Measurements from ENCODE around the gene TRPC1. TPM values are rescaled to one million over a fixed set of nuclear protein-coding genes. Genes with fewer than 3 reads are reported as not detected.

TRPC1 gene
- 8.9 TPM for polyA plus RNA-seq
- long read RNA-seq, donor 1: 0 reads
- long read RNA-seq, donor 2, full-length matches to known transcripts: 1 of 1 reads
- long read RNA-seq, donor 2, partial matches to known transcripts: 0 of 1 reads
- long read RNA-seq, donor 2, other reads (novel, unspliced or antisense): 0 of 1 reads
- long read RNA-seq, donor 3: 0 reads
- long read RNA-seq, donor 4: 0 reads
- long read RNA-seq, donor 5, full-length matches to known transcripts: 1 of 1 reads
- long read RNA-seq, donor 5, partial matches to known transcripts: 0 of 1 reads
- long read RNA-seq, donor 5, other reads (novel, unspliced or antisense): 0 of 1 reads
- long read RNA-seq, donor 6: 0 reads
- long read RNA-seq, donor 7: 0 reads
- long read RNA-seq, donor 8, partial matches to known transcripts: 0 of 1 reads
- long read RNA-seq, donor 8, other reads (novel, unspliced or antisense): 0 of 1 reads
- long read RNA-seq, donor 9: 0 reads
- long read RNA-seq, donor 10, full-length matches to known transcripts: 1 of 1 reads
- long read RNA-seq, donor 10, partial matches to known transcripts: 0 of 1 reads
- long read RNA-seq, donor 10, other reads (novel, unspliced or antisense): 0 of 1 reads
- long read RNA-seq, donor 11: 0 reads

DNA sequence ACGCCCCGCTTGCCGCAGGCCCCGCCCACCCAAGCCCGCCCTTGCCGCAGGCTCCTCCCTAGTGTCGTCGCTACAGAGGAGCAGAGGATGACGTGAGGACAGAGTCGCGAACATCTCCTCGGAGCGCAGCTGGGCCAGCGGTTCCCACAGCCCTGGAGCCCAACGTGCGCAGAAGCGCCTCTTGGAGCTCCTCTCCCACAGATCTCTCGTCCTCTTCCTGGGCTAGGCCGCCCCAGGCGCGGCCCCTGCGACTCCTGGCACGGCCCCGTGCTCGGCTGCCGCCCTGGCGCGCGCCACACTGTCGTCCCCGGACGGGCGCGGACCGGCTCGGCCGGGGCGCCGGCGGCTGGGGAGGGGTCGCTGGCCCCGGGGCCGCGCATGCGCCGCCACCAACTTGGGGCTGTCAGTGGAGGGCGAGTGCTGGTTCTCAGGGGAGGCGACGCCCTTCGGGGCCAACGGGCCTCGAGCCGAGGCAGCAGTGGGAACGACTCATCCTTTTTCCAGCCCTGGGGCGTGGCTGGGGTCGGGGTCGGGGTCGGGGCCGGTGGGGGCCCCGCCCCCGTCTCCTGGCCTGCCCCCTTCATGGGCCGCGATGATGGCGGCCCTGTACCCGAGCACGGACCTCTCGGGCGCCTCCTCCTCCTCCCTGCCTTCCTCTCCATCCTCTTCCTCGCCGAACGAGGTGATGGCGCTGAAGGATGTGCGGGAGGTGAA lies at the start of gene TRPC1:
TRPC1 (plus strand) TSS at position 67 of the 714 bp plus-strand sequence; CDS start at position 593, 526 bp downstream.
- Histone ChIP-seq H3K4me3 (ENCODE audit: low read length) (peak within 1 kb of the TSS; percentile 66), H3K27ac (ENCODE audit: low read length) (peak within 1 kb of the TSS; percentile 62), H3K36me3 (ENCODE audit: control insufficient read depth, insufficient read depth, low read length) (no peaks in the 10 kb centered on the region), H3K4me1 (ENCODE audit: control insufficient read depth, insufficient read depth, low read length) (peaks cover 7% of the 10 kb centered on the region), H3K9me3 (ENCODE audit: control insufficient read depth, low read depth, low read length) (no peaks in the 10 kb centered on the region), H3K27me3 (ENCODE audit: control insufficient read depth, insufficient read depth, low read length) (peaks cover 18% of the 10 kb centered on the region)
- DNase-seq: peak; percentile 78 to 87
- no CpG with 5 or more reads among the region's 73 CpGs for WGBS (ENCODE audit: insufficient coverage, low lambda C conversion rate)

DNA sequence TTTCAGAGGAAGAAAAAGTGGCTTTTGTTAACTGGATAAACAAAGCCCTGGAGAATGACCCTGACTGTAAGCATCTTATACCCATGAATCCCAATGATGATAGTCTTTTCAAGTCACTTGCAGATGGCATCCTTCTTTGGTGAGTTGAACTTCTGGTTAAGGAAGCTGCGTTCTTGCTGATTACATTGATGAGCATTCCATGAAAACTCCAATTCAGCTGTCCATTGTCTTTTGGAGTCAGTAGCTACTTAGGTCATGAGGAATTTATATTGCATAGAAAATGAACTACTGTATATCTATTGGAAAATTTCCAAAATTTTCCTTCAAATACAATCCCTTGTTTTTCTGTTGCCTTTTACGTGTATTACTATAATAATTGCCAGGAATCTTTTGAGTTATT lies 47.7 kb upstream of the TRPC1 start:
- Histone ChIP-seq H3K4me3 (ENCODE audit: low read length) (no peak overlapping the region), H3K36me3 (ENCODE audit: control insufficient read depth, insufficient read depth, low read length) (no peaks in the 10 kb centered on the region), H3K27ac (ENCODE audit: low read length) (no peak overlapping the region), H3K4me1 (ENCODE audit: control insufficient read depth, insufficient read depth, low read length) (no peaks in the 10 kb centered on the region), H3K27me3 (ENCODE audit: control insufficient read depth, insufficient read depth, low read length) (no peaks in the 10 kb centered on the region), H3K9me3 (ENCODE audit: control insufficient read depth, low read depth, low read length) (no peaks in the 10 kb centered on the region)
- DNase-seq: no peak
- no CpG with 5 or more reads among the region's 2 CpGs for WGBS (ENCODE audit: insufficient coverage, low lambda C conversion rate)

DNA sequence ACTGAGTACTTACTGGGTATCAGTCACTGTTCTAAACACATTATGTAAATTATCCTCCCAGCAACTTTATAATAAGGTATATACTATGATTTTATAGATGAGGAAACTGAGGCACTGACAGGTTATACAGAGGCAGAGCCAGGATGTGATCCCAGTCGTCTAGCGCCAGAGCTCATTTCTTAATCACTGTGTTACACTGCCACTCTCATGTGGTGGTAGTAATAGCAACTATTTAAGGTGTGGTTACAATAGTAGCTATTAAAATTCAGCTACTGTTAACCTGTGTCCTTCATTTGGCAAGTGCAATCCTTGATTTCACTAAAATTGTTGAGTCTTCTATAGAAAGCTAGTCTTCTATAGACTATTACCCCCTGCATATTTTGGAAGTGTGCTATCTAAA lies 43.1 kb upstream of the TRPC1 start:
- DNase-seq: peak in 1 of 2 donors; percentile 15
- 68% methylated on average over 2 of the region's 2 CpGs for WGBS (ENCODE audit: insufficient coverage, low lambda C conversion rate)
- Histone ChIP-seq H3K27ac (ENCODE audit: low read length) (no peak overlapping the region), H3K4me1 (ENCODE audit: control insufficient read depth, insufficient read depth, low read length) (no peaks in the 10 kb centered on the region), H3K9me3 (ENCODE audit: control insufficient read depth, low read depth, low read length) (no peaks in the 10 kb centered on the region), H3K36me3 (ENCODE audit: control insufficient read depth, insufficient read depth, low read length) (peaks cover 5% of the 10 kb centered on the region), H3K4me3 (ENCODE audit: low read length) (no peak overlapping the region), H3K27me3 (ENCODE audit: control insufficient read depth, insufficient read depth, low read length) (no peaks in the 10 kb centered on the region)

DNA sequence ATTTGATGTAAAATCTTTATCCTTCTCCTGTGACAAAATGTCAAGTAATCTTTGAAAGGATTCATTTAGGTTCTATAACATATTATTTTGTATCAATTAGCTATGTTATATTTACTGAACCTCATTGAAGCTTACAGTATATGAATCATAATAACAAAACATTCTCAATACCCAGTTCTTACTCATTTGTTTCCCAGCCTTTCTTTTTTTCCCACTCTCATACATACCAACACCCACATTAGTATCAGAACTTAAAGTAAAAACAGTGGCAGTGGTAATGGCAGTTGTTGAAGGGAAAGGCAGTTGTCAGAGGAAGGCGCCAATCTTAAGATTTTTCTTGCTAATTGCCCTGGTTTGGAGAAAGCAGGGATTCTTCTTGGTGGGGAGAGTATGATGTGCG lies 33.2 kb upstream of the TRPC1 start:
- WGBS (ENCODE audit: insufficient coverage, low lambda C conversion rate): no CpG with 5 or more reads among the region's 2 CpGs
- Histone ChIP-seq H3K4me3 (ENCODE audit: low read length) (no peak overlapping the region), H3K27ac (ENCODE audit: low read length) (no peak overlapping the region), H3K27me3 (ENCODE audit: control insufficient read depth, insufficient read depth, low read length) (no peaks in the 10 kb centered on the region), H3K4me1 (ENCODE audit: control insufficient read depth, insufficient read depth, low read length) (no peaks in the 10 kb centered on the region), H3K36me3 (ENCODE audit: control insufficient read depth, insufficient read depth, low read length) (peaks cover 5% of the 10 kb centered on the region), H3K9me3 (ENCODE audit: control insufficient read depth, low read depth, low read length) (no peaks in the 10 kb centered on the region)
- no peak for DNase-seq

DNA sequence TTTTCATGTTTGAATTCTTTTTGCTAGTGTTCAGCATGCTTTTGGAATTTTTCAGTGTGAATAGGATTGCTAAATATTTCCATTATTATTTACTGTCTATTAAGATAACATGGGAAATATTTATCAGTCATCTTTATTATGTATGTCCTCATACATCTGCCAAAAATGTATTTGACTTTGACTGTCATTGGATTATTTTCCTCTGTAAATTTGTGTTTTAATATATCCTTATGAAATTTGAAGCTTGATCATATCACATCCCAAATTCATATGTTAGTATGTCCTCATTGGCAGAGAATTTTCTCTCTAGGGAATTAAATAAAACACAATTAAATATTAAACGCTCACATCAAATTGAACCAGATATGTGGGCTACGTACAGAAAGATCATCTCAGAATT lies 32.3 kb upstream of the TRPC1 start:
- WGBS (ENCODE audit: insufficient coverage, low lambda C conversion rate): no CpG with 5 or more reads among the region's 2 CpGs
- Histone ChIP-seq H3K36me3 (ENCODE audit: control insufficient read depth, insufficient read depth, low read length) (peaks cover 3% of the 10 kb centered on the region), H3K27ac (ENCODE audit: low read length) (no peak overlapping the region), H3K4me3 (ENCODE audit: low read length) (no peak overlapping the region), H3K27me3 (ENCODE audit: control insufficient read depth, insufficient read depth, low read length) (no peaks in the 10 kb centered on the region), H3K9me3 (ENCODE audit: control insufficient read depth, low read depth, low read length) (no peaks in the 10 kb centered on the region), H3K4me1 (ENCODE audit: control insufficient read depth, insufficient read depth, low read length) (no peaks in the 10 kb centered on the region)
- no peak for DNase-seq

DNA sequence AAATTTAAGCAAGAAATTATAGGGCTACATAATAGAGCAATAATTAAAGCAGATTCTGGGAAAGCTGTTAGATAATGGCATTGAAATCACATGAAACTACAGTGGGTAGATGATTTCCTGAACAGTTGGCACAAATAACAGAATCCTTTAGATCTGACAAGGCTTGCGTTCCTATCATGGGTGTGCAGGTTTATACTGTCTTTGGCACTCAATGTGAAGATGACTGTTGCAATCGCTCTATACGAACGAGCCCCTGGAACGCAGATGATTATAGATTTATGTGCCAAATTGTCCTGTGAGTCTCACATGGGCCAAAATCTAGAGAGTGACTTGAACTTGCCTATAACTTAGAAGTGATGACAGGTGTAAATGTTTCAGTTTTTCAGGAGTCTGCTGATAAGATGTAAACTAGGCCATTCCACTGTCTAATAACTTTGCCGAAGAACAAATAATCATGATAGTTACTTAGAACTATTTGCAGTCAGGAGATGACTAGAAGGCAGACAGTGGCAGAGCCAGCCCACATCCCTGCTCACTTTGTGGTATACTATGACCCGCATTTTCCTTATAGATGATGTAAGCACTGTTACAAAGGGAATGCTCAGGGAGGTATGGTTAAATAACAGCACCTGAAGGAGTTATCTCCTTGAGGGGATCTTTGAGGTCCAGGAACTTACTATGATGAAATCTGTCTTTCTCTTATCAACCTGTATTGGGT lies 30.5 kb upstream of the TRPC1 start:
- Histone ChIP-seq H3K27me3 (ENCODE audit: control insufficient read depth, insufficient read depth, low read length) (no peaks in the 10 kb centered on the region), H3K36me3 (ENCODE audit: control insufficient read depth, insufficient read depth, low read length) (peaks cover 3% of the 10 kb centered on the region), H3K4me3 (ENCODE audit: low read length) (no peak overlapping the region), H3K4me1 (ENCODE audit: control insufficient read depth, insufficient read depth, low read length) (no peaks in the 10 kb centered on the region), H3K27ac (ENCODE audit: low read length) (no peak overlapping the region), H3K9me3 (ENCODE audit: control insufficient read depth, low read depth, low read length) (no peaks in the 10 kb centered on the region)
- peak in 1 of 2 donors; percentile 10 for DNase-seq
- 80% methylated on average over 3 of the region's 7 CpGs for WGBS (ENCODE audit: insufficient coverage, low lambda C conversion rate)

DNA sequence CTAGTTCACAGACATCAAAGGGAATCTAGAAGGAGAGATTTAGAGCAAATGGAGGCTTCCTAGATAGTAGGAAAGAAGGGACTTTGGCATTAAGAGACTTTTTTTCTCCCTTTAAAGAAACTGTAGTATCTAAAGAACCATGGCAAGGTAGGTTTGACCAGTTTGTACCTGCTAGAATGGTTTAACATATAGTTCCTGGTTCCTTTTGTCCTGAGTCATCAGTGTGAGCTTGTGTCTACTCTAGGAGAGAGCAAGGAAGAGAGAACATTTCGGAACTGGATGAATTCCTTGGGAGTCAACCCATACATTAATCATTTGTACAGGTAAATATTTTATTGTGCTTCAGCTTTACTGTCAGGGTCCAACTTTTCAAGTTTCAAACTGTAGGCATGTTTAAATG lies 29.6 kb upstream of the TRPC1 start:
- H3K36me3 ChIP-seq (ENCODE audit: control insufficient read depth, insufficient read depth, low read length): peaks cover 3% of the 10 kb centered on the region
- WGBS (ENCODE audit: insufficient coverage, low lambda C conversion rate): no CpG with 5 or more reads among the region's 1 CpG
- peak in 1 of 2 donors; percentile 10 for DNase-seq

DNA sequence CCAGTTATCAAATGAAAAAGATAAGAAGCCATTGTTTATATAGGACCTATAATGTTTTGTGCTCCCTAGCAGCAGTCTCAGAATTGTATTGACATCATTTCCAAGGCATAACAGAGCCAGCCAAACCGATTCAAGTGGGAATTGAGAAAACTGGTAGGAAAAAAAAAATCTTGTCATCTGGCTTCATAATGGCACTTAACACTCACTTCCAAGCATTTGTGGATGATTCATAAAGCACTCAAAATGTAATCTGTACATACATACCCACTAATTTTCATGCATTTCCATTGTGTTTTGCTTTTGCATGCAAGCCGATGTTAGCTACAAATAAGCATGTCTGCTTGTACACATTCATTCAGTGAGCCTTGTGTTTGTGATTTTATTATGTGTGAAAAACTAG lies 18.6 kb upstream of the TRPC1 start:
- H3K4me1 ChIP-seq (ENCODE audit: control insufficient read depth, insufficient read depth, low read length): no peaks in the 10 kb centered on the region
- WGBS (ENCODE audit: insufficient coverage, low lambda C conversion rate): no CpG with 5 or more reads among the region's 2 CpGs
- H3K27ac ChIP-seq (ENCODE audit: low read length): no peak overlapping the region
- no peaks in the 10 kb centered on the region for H3K27me3 ChIP-seq (ENCODE audit: control insufficient read depth, insufficient read depth, low read length)
- H3K9me3 ChIP-seq (ENCODE audit: control insufficient read depth, low read depth, low read length): no peaks in the 10 kb centered on the region
- no peaks in the 10 kb centered on the region for H3K36me3 ChIP-seq (ENCODE audit: control insufficient read depth, insufficient read depth, low read length)
- DNase-seq: no peak
- no peak overlapping the region for H3K4me3 ChIP-seq (ENCODE audit: low read length)

More for the DNA sequence above, 29.6 kb upstream of the TRPC1 start:
- Histone ChIP-seq H3K27ac (ENCODE audit: low read length) (no peak overlapping the region), H3K4me1 (ENCODE audit: control insufficient read depth, insufficient read depth, low read length) (no peaks in the 10 kb centered on the region), H3K9me3 (ENCODE audit: control insufficient read depth, low read depth, low read length) (no peaks in the 10 kb centered on the region), H3K27me3 (ENCODE audit: control insufficient read depth, insufficient read depth, low read length) (no peaks in the 10 kb centered on the region), H3K4me3 (ENCODE audit: low read length) (no peak overlapping the region)

DNA sequence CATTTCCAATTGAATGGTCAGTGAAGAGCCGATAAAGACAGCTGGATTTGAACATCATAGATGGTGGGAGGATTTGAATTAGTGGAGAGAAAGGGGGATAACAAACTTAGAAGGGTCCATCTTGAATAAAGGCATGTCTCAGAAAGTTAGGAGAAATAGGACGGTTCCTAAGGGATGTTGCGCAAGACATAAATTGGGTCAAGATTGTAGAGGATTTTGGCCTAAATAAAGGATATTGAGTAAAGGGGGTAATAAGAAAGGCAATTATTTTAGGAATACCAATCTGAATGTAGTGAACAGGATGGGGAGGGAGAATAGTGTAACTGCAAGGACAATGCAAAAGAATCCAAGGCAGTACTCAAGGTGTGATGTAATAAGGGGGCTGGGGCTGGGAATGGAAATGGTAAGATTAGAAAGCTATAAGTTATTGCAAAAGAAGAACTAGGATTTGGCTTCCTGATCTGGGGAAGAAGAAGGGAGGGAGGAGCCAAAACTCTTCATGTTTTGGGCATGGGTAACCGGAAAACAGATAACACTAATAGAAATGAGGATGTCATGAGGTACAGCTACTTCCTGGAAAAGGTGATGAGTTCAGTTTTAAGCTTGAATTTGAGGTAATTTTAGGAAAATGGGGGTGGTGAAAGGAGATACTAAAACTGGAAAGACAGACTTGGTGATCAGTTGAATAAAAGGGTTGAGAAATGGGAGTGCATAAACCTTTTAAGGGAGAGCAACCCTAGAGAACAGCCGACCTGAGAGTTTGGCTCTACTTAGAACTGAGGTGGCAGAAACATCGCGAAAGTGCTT lies 17.3 kb upstream of the TRPC1 start:
- WGBS (ENCODE audit: insufficient coverage, low lambda C conversion rate): 100% methylated on average over 3 of the region's 7 CpGs
- no peaks in the 10 kb centered on the region for H3K27me3 ChIP-seq (ENCODE audit: control insufficient read depth, insufficient read depth, low read length)
- no peak overlapping the region for H3K27ac ChIP-seq (ENCODE audit: low read length)
- no peak for DNase-seq
- H3K4me1 ChIP-seq (ENCODE audit: control insufficient read depth, insufficient read depth, low read length): no peaks in the 10 kb centered on the region
- H3K36me3 ChIP-seq (ENCODE audit: control insufficient read depth, insufficient read depth, low read length): no peaks in the 10 kb centered on the region
- H3K9me3 ChIP-seq (ENCODE audit: control insufficient read depth, low read depth, low read length): no peaks in the 10 kb centered on the region
- no peak overlapping the region for H3K4me3 ChIP-seq (ENCODE audit: low read length)
